ENCODE data around the gene ABCC11.

GRCh38 chr16:48180868-48181480 lies 66.4 kb downstream of the ABCC11 start:
- TF ChIP-seq POLR2AphosphoS5 (IDR thresholded peaks at IDR 0.05; ENCODE audit: borderline replicate concordance, low read depth, low read length) (no peak), EZH2 (IDR thresholded peaks at IDR 0.05) (no peak)
